OCI-LY1 (cell line): Measurements from ENCODE around the gene TNFRSF21.

ENCODE experiments used
- H2AFZ ChIP-seq: fragments of 200-600 bp; sonication (generic), shearing (Covaris generic); 2 replicates; pipeline ENCODE4 v1.6.0; 2014; ENCODE audit warnings: antibody characterized with exemption, mild to moderate bottlenecking, low read length
- H3F3A ChIP-seq: fragments of 200-600 bp; sonication (generic), shearing (Covaris generic); 2 replicates; pipeline ENCODE4 v1.6.0; 2014; ENCODE audit warnings: mild to moderate bottlenecking, antibody characterized with exemption, low read length, moderate library complexity; ENCODE audit not compliant: insufficient read depth
- H3K27ac ChIP-seq: fragments of 200-600 bp; sonication (generic); 2 replicates; pipeline ENCODE4 v1.5.1; 2014; ENCODE audit warnings: low read length, mixed run types, mild to moderate bottlenecking, low read depth; ENCODE audit not compliant: poor library complexity, severe bottlenecking
- H3K27me3 ChIP-seq: fragments of 200-600 bp; sonication (generic); 2 replicates; pipeline ENCODE4 v1.6.0; 2014; ENCODE audit warnings: antibody characterized with exemption, mild to moderate bottlenecking, low read length, moderate library complexity; ENCODE audit not compliant: insufficient read depth
- H3K36me3 ChIP-seq: fragments of 200-600 bp; sonication (generic); 2 replicates; pipeline ENCODE4 v1.6.1; 2014; ENCODE audit warnings: mild to moderate bottlenecking, antibody characterized with exemption, low read length, moderate library complexity, mixed read lengths; ENCODE audit not compliant: insufficient read depth
- H3K4me1 ChIP-seq: fragments of 200-600 bp; sonication (generic); 2 replicates; pipeline ENCODE4 v1.5.1; 2014; ENCODE audit warnings: mild to moderate bottlenecking, low read length, moderate library complexity; ENCODE audit not compliant: insufficient read depth, severe bottlenecking
- H3K4me2 ChIP-seq: fragments of 200-600 bp; sonication (generic), shearing (Covaris generic); 2 replicates; pipeline ENCODE4 v1.6.1; 2014; ENCODE audit warnings: low read length
- H3K4me3 ChIP-seq: fragments of 200-600 bp; sonication (generic); 2 replicates; pipeline ENCODE4 v1.5.1; 2014; ENCODE audit warnings: low read length, low read depth, mild to moderate bottlenecking, mixed read lengths; ENCODE audit not compliant: poor library complexity, severe bottlenecking
- H3K79me2 ChIP-seq: fragments of 200-600 bp; shearing (Covaris generic); 2 replicates; pipeline ENCODE4 v1.6.1; 2016; ENCODE audit warnings: mixed run types, low read length, mixed read lengths; ENCODE audit not compliant: insufficient read depth
- H3K9ac ChIP-seq: fragments of 200-600 bp; sonication (generic), shearing (Covaris generic); 2 replicates; pipeline ENCODE4 v1.6.1; 2014; ENCODE audit warnings: mild to moderate bottlenecking, low read length, mixed read lengths
- H3K9me2 ChIP-seq: fragments of 200-600 bp; sonication (generic), shearing (Covaris generic); 2 replicates; pipeline ENCODE4 v1.6.1; 2014; ENCODE audit warnings: low read depth, mild to moderate bottlenecking, low read length, mixed read lengths
- H3K9me3 ChIP-seq: fragments of 200-600 bp; shearing (Covaris generic); 2 replicates; pipeline ENCODE4 v1.6.1; 2014; ENCODE audit warnings: low read length, mixed read lengths
- H4K20me1 ChIP-seq: fragments of 200-600 bp; sonication (generic), shearing (Covaris generic); 2 replicates; pipeline ENCODE4 v1.6.0; 2016; ENCODE audit warnings: mild to moderate bottlenecking, low read length; ENCODE audit not compliant: insufficient read depth
- CTCF ChIP-seq: fragments of 200-600 bp; sonication (generic), shearing (Covaris generic); IDR thresholded peaks from 2 replicates; pipeline ENCODE4 v1.5.1; 2017; ENCODE audit warnings: mild to moderate bottlenecking, antibody characterized with exemption, low read length, moderate library complexity, mixed read lengths
- EZH2 ChIP-seq: fragments of 200-600 bp; sonication (generic), shearing (Covaris generic); IDR thresholded peaks from 2 replicates; pipeline ENCODE4 v1.8.0; 2017; ENCODE audit warnings: borderline replicate concordance, mixed run types, mild to moderate bottlenecking, antibody characterized with exemption, low read length, moderate library complexity, mixed read lengths

Gene TNFRSF21

GRCh38 chr6:47240277-47240890 is 69.3 kb downstream of the TNFRSF21 start:
- no peak overlapping the region for H3K4me3 ChIP-seq
- no peaks in the 10 kb centered on the region for H3K9me2 ChIP-seq
- no peaks in the 10 kb centered on the region for H4K20me1 ChIP-seq
- peak overlapping the region; percentile 27; the same call in 1 of the 2 replicates for H2AFZ ChIP-seq
- H3K4me2 ChIP-seq: no peak overlapping the region
- no peak overlapping the region for H3K9ac ChIP-seq
- no peaks in the 10 kb centered on the region for H3F3A ChIP-seq
- no peaks in the 10 kb centered on the region for H3K9me3 ChIP-seq
- TF ChIP-seq CTCF (no peak), EZH2 (no peak)
- H3K27me3 ChIP-seq: no peaks in the 10 kb centered on the region
- H3K27ac ChIP-seq: peak overlapping the region; percentile 21
- H3K79me2 ChIP-seq: no peaks in the 10 kb centered on the region
- no peaks in the 10 kb centered on the region for H3K36me3 ChIP-seq
- peaks cover 65% of the 10 kb centered on the region for H3K4me1 ChIP-seq

- no peak overlapping the region for H3K4me3 ChIP-seq
- H3K9me3 ChIP-seq: no peaks in the 10 kb centered on the region
- H3K9ac ChIP-seq: no peak overlapping the region
- H3K4me1 ChIP-seq: peaks cover 61% of the 10 kb centered on the region
- H3K27me3 ChIP-seq: no peaks in the 10 kb centered on the region
- no peak overlapping the region for H3K4me2 ChIP-seq
- no peak for TF ChIP-seq EZH2
- TF ChIP-seq CTCF: no peak
- no peaks in the 10 kb centered on the region for H3K79me2 ChIP-seq
- H3K36me3 ChIP-seq: no peaks in the 10 kb centered on the region
- no peak overlapping the region for H2AFZ ChIP-seq
- peak overlapping the region; percentile 21 for H3K27ac ChIP-seq
- no peaks in the 10 kb centered on the region for H3F3A ChIP-seq
- no peaks in the 10 kb centered on the region for H3K9me2 ChIP-seq
- no peaks in the 10 kb centered on the region for H4K20me1 ChIP-seq
Measured at GRCh38 chr6:47239546-47239945, 70.2 kb downstream of the TNFRSF21 start.

- peaks cover 59% of the 10 kb centered on the region for H3K4me1 ChIP-seq
Measured at GRCh38 chr6:47238456-47238995, 71.2 kb downstream of the TNFRSF21 start.

More at GRCh38 chr6:47238456-47238995, 71.2 kb downstream of the TNFRSF21 start:
- no peaks in the 10 kb centered on the region for H3K9me3 ChIP-seq
- H3K27ac ChIP-seq: no peak overlapping the region
- H3F3A ChIP-seq: no peaks in the 10 kb centered on the region
- no peaks in the 10 kb centered on the region for H3K36me3 ChIP-seq
- H3K9me2 ChIP-seq: no peaks in the 10 kb centered on the region
- TF ChIP-seq EZH2 (no peak), CTCF (no peak)
- H3K9ac ChIP-seq: no peak overlapping the region
- H3K79me2 ChIP-seq: no peaks in the 10 kb centered on the region
- H3K4me2 ChIP-seq: no peak overlapping the region
- no peaks in the 10 kb centered on the region for H3K27me3 ChIP-seq
- no peaks in the 10 kb centered on the region for H4K20me1 ChIP-seq
- H3K4me3 ChIP-seq: no peak overlapping the region
- no peak overlapping the region for H2AFZ ChIP-seq
